ENCODE measurements around the gene RGS17.

GRCh38 chr6:153123801-153124200, 7.3 kb downstream of the RGS17 start:
- TF ChIP-seq CTCF (conservative IDR thresholded peaks at IDR 0.05) (no peak), EZH2 (IDR thresholded peaks at IDR 0.05; ENCODE audit: low read depth) (no peak)
